A673 (cell line): Measurements from ENCODE around the gene OTX1. TPM values are rescaled to one million over a fixed set of nuclear protein-coding genes. Genes with fewer than 3 reads are reported as not detected.
A peak's percentile ranks its signal among the peaks of the same experiment; 100 is the strongest.

Experiments
- BruUV-seq: library from RNA; stranded (reverse); fragments of 400-500 nt; replicated peaks from 2 replicates; lab custom pipeline; 2021; lab: Mats Ljungman, UMichigan
- CTCF ChIA-PET: fragments of 300-600 bp; sonication (Branson Sonifier 250); formaldehyde crosslinking; loops from one replicate; lab custom pipeline; 2022; ENCODE audit warnings: antibody characterized with exemption; lab: Charles Lee
- POLR2A ChIA-PET: fragments of 300-600 bp; sonication (Branson Sonifier 250); formaldehyde crosslinking; loops from one replicate; lab custom pipeline; 2022; ENCODE audit warnings: antibody characterized with exemption; ENCODE audit not compliant: low non-redundant PET; lab: Charles Lee
- DNase-seq: peaks from one replicate; pipeline ENCODE4 v3.0.0-alpha.2; 2015; ENCODE audit warnings: low spot score
- H3K27ac ChIP-seq: fragments of 200-600 bp; sonication (generic); 2 replicates; pipeline ENCODE4 v1.5.1; 2016; ENCODE audit warnings: mixed run types, low read depth, mild to moderate bottlenecking, mixed read lengths, antibody characterized with exemption, low read length; ENCODE audit not compliant: poor library complexity, severe bottlenecking
- H3K27me3 ChIP-seq: fragments of 200-600 bp; sonication (generic); replicated peaks from 2 replicates; pipeline ENCODE4 v1.6.1; 2017; ENCODE audit warnings: mixed run types, low read depth, mild to moderate bottlenecking, mixed read lengths, antibody characterized with exemption, low read length; ENCODE audit not compliant: insufficient read depth, poor library complexity
- H3K36me3 ChIP-seq: fragments of 200-600 bp; sonication (generic); 2 replicates; pipeline ENCODE4 v1.6.1; 2016; ENCODE audit warnings: mixed run types, mild to moderate bottlenecking, mixed read lengths, antibody characterized with exemption, low read length; ENCODE audit not compliant: insufficient read depth, poor library complexity, severe bottlenecking
- H3K4me1 ChIP-seq: fragments of 200-600 bp; sonication (generic); 2 replicates; pipeline ENCODE4 v1.6.1; 2017; ENCODE audit warnings: mixed run types, mild to moderate bottlenecking, mixed read lengths, antibody characterized with exemption, low read length; ENCODE audit not compliant: insufficient read depth, poor library complexity, severe bottlenecking
- H3K4me3 ChIP-seq: fragments of 200-600 bp; sonication (generic); 2 replicates; pipeline ENCODE4 v1.5.1; 2016; ENCODE audit warnings: low read depth, mixed run types, mild to moderate bottlenecking, mixed read lengths, low read length; ENCODE audit not compliant: poor library complexity, severe bottlenecking
- H3K9me3 ChIP-seq: fragments of 200-600 bp; sonication (generic); 2 replicates; pipeline ENCODE4 v1.6.1; 2016; ENCODE audit warnings: mixed run types, low read depth, mild to moderate bottlenecking, mixed read lengths, antibody characterized with exemption, low read length; ENCODE audit not compliant: poor library complexity, severe bottlenecking
- EZH2 ChIP-seq: fragments of 200-600 bp; sonication (generic); IDR thresholded peaks from 2 replicates; pipeline ENCODE4 v1.6.1; 2017; ENCODE audit warnings: borderline replicate concordance, low read depth, mild to moderate bottlenecking, mixed read lengths, antibody characterized with exemption, low read length; ENCODE audit not compliant: poor library complexity, severe bottlenecking
- intact Hi-C: fragments of 100-400 bp; cut with micrococcal nuclease; formaldehyde crosslinking; loops from one replicate; pipeline ENCODE4 v1.10.0; 2022; ENCODE audit not compliant: unreplicated experiment
- total RNA-seq: library from RNA; stranded (reverse); gene quantifications from 2 replicates; pipeline ENCODE4 v1.2.3, GENCODE V29; 2021
- TF ChIP-seq, protein P1 (sequence below): fragments of 300-800, 200-600 bp; sonication (generic); conservative IDR thresholded peaks from 2 replicates; pipeline ENCODE4 v1.5.1; 2017; ENCODE audit warnings: low read depth, mild to moderate bottlenecking, antibody characterized with exemption, low read length, moderate library complexity, mixed read lengths

The OTX1 gene
- total RNA-seq, 1 experiment from 2014 or later = 1.1 TPM

DNA sequence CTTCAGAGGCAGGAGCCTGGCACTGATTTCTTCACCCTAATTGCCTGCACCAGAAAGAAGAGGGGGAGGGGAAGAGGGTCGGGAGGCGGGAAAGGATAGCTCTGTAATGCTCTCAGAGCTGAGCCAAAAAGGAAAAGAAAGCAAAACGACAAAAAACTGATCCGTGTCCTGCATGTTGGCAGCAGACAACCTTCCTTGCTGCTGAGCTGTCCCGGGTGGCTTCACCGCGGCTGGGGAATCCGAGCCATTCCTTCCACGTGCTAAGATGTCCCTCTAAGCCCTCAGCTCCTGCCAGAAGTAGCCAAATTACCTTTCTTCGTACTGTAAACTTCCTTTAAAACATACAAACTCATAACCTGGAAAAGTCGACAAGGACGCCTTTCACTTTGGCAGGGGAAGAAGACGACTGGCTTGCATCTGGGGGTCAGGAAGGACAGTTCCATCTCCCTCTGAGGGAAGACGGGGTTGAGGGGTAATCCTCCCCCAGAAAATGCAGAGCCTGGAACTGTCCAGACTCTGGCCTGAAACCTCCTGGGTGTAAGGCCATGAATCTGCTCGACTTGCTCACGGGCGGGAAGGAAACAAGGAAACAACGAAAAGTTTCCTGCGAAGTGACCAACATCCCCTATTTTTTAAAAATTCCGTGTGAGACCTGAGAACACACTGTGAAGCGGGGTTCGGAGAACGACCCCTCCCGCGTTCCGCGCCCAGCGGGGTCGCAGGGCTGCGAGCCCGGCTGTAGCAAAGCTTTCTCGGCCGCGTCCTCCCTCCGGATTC lies 7.7 kb downstream of the OTX1 start:
- TF ChIP-seq, protein P1, sequence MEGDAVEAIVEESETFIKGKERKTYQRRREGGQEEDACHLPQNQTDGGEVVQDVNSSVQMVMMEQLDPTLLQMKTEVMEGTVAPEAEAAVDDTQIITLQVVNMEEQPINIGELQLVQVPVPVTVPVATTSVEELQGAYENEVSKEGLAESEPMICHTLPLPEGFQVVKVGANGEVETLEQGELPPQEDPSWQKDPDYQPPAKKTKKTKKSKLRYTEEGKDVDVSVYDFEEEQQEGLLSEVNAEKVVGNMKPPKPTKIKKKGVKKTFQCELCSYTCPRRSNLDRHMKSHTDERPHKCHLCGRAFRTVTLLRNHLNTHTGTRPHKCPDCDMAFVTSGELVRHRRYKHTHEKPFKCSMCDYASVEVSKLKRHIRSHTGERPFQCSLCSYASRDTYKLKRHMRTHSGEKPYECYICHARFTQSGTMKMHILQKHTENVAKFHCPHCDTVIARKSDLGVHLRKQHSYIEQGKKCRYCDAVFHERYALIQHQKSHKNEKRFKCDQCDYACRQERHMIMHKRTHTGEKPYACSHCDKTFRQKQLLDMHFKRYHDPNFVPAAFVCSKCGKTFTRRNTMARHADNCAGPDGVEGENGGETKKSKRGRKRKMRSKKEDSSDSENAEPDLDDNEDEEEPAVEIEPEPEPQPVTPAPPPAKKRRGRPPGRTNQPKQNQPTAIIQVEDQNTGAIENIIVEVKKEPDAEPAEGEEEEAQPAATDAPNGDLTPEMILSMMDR = no peak
- no peak for TF ChIP-seq EZH2
- no TSS peak for BruUV-seq
- Histone ChIP-seq H3K27ac (no peak overlapping the region), H3K4me3 (no peak overlapping the region), H3K36me3 (no peaks in the 10 kb centered on the region), H3K4me1 (peaks cover 4% of the 10 kb centered on the region), H3K9me3 (no peaks in the 10 kb centered on the region), H3K27me3 (peaks cover 58% of the 10 kb centered on the region)
- CTCF ChIA-PET = no interaction called here
- intact Hi-C loops = no loop called here
- DNase-seq = peak; percentile 26
- POLR2A ChIA-PET = no interaction called here

DNA sequence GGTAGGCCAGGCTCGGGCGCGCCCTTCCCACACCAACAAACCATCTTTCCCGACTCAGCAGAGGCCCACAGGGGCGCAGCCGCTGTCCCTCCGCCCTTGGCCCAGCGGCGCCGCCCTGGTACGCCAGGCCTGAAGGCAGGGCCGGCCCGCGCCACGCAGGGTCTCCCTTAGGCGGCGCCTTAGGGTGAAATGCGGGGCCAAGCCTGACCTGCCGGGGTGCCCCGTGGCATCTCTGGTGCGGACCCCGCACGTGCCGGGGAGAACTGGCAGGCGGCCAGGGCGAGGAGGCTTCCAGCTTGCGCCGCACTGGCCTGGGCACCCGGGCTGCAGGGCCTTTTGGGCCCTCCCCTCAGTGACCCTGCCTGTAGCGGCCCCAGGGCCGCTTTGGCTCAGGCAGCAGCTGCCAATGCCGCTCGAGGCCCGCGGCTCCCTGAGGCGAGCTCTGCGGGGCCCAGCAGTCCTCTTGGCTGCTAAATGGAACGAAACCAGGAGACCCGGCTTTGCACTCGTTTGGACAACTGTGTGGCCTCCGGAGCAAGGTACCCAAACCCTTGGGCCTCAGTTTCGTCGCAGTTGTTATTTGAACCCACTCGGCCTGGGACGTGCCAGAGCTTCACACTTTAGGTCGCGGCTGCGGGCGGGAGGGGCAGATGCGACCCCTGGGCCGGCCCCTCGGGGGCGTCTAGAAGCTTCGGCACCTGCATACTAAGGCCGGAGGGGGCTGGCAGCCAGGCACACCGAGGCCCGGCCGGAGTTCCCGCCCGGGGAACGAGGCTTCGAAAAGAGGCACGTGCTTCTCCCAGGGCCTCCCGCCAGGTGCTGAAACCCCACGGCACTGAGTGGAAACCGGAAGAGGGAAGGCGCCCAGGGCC lies 8.5 kb downstream of the OTX1 start:
- H3K4me3 ChIP-seq = no peak overlapping the region
- BruUV-seq = no TSS peak
- no peaks in the 10 kb centered on the region for H3K36me3 ChIP-seq
- TF ChIP-seq EZH2 = peak; percentile 46
- TF ChIP-seq, protein P1 = no peak
- no peak overlapping the region for H3K27ac ChIP-seq
- ChIA-PET POLR2A (no interaction called here), CTCF (no interaction called here)
- peaks cover 66% of the 10 kb centered on the region for H3K27me3 ChIP-seq
- H3K4me1 ChIP-seq = peaks cover 4% of the 10 kb centered on the region
- intact Hi-C loops = no loop called here
- no peaks in the 10 kb centered on the region for H3K9me3 ChIP-seq
- no peak for DNase-seq

DNA sequence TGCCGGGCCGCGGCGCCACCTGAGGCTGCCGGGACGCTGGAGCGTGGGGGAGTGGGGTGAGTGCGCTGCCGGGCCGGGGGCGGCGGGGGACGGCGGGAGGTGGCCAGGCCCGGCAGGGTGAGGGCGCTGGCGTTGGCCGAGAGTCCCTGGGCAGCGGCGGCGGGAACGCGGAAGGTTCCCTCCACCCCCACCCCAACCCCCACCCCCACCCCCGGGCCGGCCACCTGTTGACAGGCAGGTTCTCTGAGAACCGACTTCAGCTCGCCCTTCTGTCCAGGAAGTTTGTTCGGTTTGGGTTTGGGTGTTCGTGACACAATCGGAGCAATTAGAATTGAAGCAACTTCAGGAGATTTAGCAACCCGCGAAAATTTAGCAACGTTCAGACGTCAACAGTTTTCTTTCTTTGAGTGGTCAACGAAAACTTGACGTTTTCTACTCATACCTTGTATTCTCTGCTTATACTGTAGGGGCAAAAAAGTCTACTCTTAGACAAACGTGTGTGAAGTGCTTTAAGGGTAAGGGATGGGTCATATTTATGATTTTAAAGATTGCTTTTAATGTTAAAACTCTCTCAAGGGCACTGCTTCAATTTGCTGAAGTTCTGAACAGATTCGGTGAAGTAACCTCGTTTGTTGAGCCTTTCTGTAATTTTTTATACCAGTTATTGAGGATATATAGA lies 9.3 kb downstream of the OTX1 start:
- intact Hi-C loops = no loop called here
- H3K4me1 ChIP-seq = peaks cover 4% of the 10 kb centered on the region
- ChIA-PET CTCF (interaction anchor here (0.6 kb wide), 1 partner anchor 603 kb away, joined by 6 read pairs; no protein-coding TSS in a partner anchor), POLR2A (interaction anchor here (0.6 to 0.7 kb wide), 2 partner anchors 127 to 529 kb away, joined by 3 to 6 read pairs; partner anchors contain the start of gene MDH1)
- TF ChIP-seq, protein P1 = no peak
- no peak for TF ChIP-seq EZH2
- H3K27me3 ChIP-seq = peaks cover 74% of the 10 kb centered on the region
- H3K4me3 ChIP-seq = no peak overlapping the region
- no peaks in the 10 kb centered on the region for H3K9me3 ChIP-seq
- no TSS peak for BruUV-seq
- H3K27ac ChIP-seq = no peak overlapping the region
- DNase-seq = no peak
- no peaks in the 10 kb centered on the region for H3K36me3 ChIP-seq
